ENCODE results near the gene TBC1D2. TPM values are rescaled to one million over a fixed set of nuclear protein-coding genes. Genes with fewer than 3 reads are reported as not detected.

TBC1D2 gene
- total RNA-seq, 1 donor from 2014 or later: 0.52 TPM

GRCh38 chr9:98168153-98168780, 87.2 kb downstream of the TBC1D2 start:
- Histone ChIP-seq H3K4me1 (ENCODE audit: control insufficient read depth in 3 of 3, insufficient read depth in 3 of 3, low read length in 3 of 3) (no peaks in the 10 kb centered on the region), H3K9ac (ENCODE audit: low read depth in 1 of 3, low read length in 3 of 3) (no peak overlapping the region), H3K36me3 (ENCODE audit: control insufficient read depth in 3 of 3, insufficient read depth in 3 of 3, low read length in 3 of 3) (no peaks in the 10 kb centered on the region), H3K9me3 (ENCODE audit: control insufficient read depth in 3 of 3, low read length in 3 of 3) (no peaks in the 10 kb centered on the region), H3K27me3 (ENCODE audit: control insufficient read depth in 3 of 3, insufficient read depth in 3 of 3, low read length in 3 of 3) (peaks cover 0 to 10% (median 8%) of the 10 kb centered on the region in 3 donors), H3K27ac (ENCODE audit: low read depth, low read length) (no peak overlapping the region), H3K4me3 (ENCODE audit: low read length in 3 of 3) (no peak overlapping the region)

DNA sequence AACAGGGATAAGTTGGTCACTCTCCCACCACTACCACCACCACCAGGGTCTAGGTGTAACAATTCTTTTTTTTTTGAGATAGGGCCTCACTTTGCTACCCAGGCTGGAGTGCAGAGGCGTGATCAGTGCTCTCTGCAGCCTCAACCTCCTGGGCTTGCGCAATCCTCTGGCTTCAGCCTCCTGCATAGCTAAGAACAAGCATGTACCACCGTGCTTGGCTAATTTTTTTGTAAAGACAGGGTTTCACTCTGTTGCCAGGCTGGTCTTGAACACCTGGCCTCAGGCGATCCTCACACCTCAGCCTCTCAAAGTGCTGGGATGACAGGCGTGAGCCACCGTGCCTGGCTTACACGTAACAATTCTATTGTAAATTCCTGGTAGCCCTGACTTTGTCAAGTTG, 90.5 kb downstream of the TBC1D2 start:
- Histone ChIP-seq H3K4me3 (ENCODE audit: low read length in 3 of 3) (no peak overlapping the region), H3K27me3 (ENCODE audit: control insufficient read depth in 3 of 3, insufficient read depth in 3 of 3, low read length in 3 of 3) (peaks cover 0 to 3% (median 0%) of the 10 kb centered on the region in 3 donors), H3K9me3 (ENCODE audit: control insufficient read depth in 3 of 3, low read length in 3 of 3) (no peaks in the 10 kb centered on the region), H3K27ac (ENCODE audit: low read depth, low read length) (no peak overlapping the region), H3K36me3 (ENCODE audit: control insufficient read depth in 3 of 3, insufficient read depth in 3 of 3, low read length in 3 of 3) (no peaks in the 10 kb centered on the region), H3K9ac (ENCODE audit: low read depth in 1 of 3, low read length in 3 of 3) (no peak overlapping the region), H3K4me1 (ENCODE audit: control insufficient read depth in 3 of 3, insufficient read depth in 3 of 3, low read length in 3 of 3) (no peaks in the 10 kb centered on the region)

DNA sequence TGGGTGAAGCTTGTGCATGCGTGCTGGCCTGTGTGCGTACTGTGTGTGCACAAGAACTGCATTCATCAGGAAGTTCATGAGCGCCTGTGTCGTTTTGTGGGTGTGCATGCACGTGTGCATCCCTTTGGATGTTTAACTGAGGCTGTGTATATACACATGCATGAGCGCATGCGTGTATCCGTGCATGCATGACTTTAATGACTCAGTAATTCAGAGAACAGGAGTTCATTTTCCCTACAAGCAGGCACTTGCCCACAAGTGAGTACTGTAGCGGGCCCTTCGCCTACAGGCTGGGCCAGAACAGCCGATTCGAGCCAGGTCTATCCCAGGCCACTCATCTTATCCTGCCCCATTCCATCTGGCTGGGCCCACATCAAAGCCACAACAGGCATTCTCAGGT, 92.8 kb downstream of the TBC1D2 start:
- no peak overlapping the region for H3K9ac ChIP-seq (ENCODE audit: low read depth in 1 of 3, low read length in 3 of 3)
- H3K27ac ChIP-seq (ENCODE audit: low read depth, low read length): no peak overlapping the region
- no peaks in the 10 kb centered on the region for H3K9me3 ChIP-seq (ENCODE audit: control insufficient read depth in 3 of 3, low read length in 3 of 3)
- no peaks in the 10 kb centered on the region for H3K4me1 ChIP-seq (ENCODE audit: control insufficient read depth in 3 of 3, insufficient read depth in 3 of 3, low read length in 3 of 3)
- H3K4me3 ChIP-seq (ENCODE audit: low read length in 3 of 3): no peak overlapping the region
- H3K27me3 ChIP-seq (ENCODE audit: control insufficient read depth in 3 of 3, insufficient read depth in 3 of 3, low read length in 3 of 3): peaks cover 0 to 3% (median 0%) of the 10 kb centered on the region in 3 donors
- no peaks in the 10 kb centered on the region for H3K36me3 ChIP-seq (ENCODE audit: control insufficient read depth in 3 of 3, insufficient read depth in 3 of 3, low read length in 3 of 3)

- Histone ChIP-seq H3K9ac (ENCODE audit: low read depth in 1 of 3, low read length in 3 of 3) (no peak overlapping the region), H3K36me3 (ENCODE audit: control insufficient read depth in 3 of 3, insufficient read depth in 3 of 3, low read length in 3 of 3) (no peaks in the 10 kb centered on the region), H3K4me3 (ENCODE audit: low read length in 3 of 3) (no peak overlapping the region), H3K9me3 (ENCODE audit: control insufficient read depth in 3 of 3, low read length in 3 of 3) (no peaks in the 10 kb centered on the region), H3K27me3 (ENCODE audit: control insufficient read depth in 3 of 3, insufficient read depth in 3 of 3, low read length in 3 of 3) (peaks cover 0 to 3% (median 0%) of the 10 kb centered on the region in 3 donors), H3K4me1 (ENCODE audit: control insufficient read depth in 3 of 3, insufficient read depth in 3 of 3, low read length in 3 of 3) (no peaks in the 10 kb centered on the region), H3K27ac (ENCODE audit: low read depth, low read length) (no peak overlapping the region)
Observed at GRCh38 chr9:98161851-98162250, 93.6 kb downstream of the TBC1D2 start.

- Histone ChIP-seq H3K4me1 (ENCODE audit: control insufficient read depth in 3 of 3, insufficient read depth in 3 of 3, low read length in 3 of 3) (no peaks in the 10 kb centered on the region), H3K9me3 (ENCODE audit: control insufficient read depth in 3 of 3, low read length in 3 of 3) (no peaks in the 10 kb centered on the region), H3K27ac (ENCODE audit: low read depth, low read length) (no peak overlapping the region), H3K27me3 (ENCODE audit: control insufficient read depth in 3 of 3, insufficient read depth in 3 of 3, low read length in 3 of 3) (peaks cover 0 to 3% (median 0%) of the 10 kb centered on the region in 3 donors), H3K36me3 (ENCODE audit: control insufficient read depth in 3 of 3, insufficient read depth in 3 of 3, low read length in 3 of 3) (no peaks in the 10 kb centered on the region), H3K4me3 (ENCODE audit: low read length in 3 of 3) (no peak overlapping the region), H3K9ac (ENCODE audit: low read depth in 1 of 3, low read length in 3 of 3) (no peak overlapping the region)
Observed at GRCh38 chr9:98159790-98160189, 95.7 kb downstream of the TBC1D2 start.

DNA sequence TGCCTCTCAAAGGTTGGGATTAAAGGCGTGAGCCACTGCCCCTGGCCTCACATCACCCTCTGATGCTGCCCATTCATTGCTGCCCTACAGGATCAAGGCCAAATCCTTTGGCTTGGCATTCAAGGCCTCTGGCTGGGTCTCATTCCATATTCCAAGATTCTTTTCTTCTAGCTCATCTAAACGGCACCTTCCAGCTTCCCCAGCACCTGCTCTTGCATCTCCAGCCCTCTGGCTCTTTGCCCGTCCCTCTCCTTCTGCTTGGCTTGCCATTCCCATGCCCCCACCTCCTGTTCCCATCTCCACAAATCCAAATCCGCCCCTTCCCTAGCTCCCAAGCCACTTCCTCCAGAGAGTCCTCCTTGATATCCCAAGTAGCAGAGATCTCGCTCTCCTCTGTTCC, 96.1 kb downstream of the TBC1D2 start:
- peaks cover 0 to 3% (median 0%) of the 10 kb centered on the region in 3 donors for H3K27me3 ChIP-seq (ENCODE audit: control insufficient read depth in 3 of 3, insufficient read depth in 3 of 3, low read length in 3 of 3)
- H3K36me3 ChIP-seq (ENCODE audit: control insufficient read depth in 3 of 3, insufficient read depth in 3 of 3, low read length in 3 of 3): no peaks in the 10 kb centered on the region
- H3K4me3 ChIP-seq (ENCODE audit: low read length in 3 of 3): no peak overlapping the region
- no peaks in the 10 kb centered on the region for H3K9me3 ChIP-seq (ENCODE audit: control insufficient read depth in 3 of 3, low read length in 3 of 3)
- no peak overlapping the region for H3K27ac ChIP-seq (ENCODE audit: low read depth, low read length)
- no peaks in the 10 kb centered on the region for H3K4me1 ChIP-seq (ENCODE audit: control insufficient read depth in 3 of 3, insufficient read depth in 3 of 3, low read length in 3 of 3)
- no peak overlapping the region for H3K9ac ChIP-seq (ENCODE audit: low read depth in 1 of 3, low read length in 3 of 3)

DNA sequence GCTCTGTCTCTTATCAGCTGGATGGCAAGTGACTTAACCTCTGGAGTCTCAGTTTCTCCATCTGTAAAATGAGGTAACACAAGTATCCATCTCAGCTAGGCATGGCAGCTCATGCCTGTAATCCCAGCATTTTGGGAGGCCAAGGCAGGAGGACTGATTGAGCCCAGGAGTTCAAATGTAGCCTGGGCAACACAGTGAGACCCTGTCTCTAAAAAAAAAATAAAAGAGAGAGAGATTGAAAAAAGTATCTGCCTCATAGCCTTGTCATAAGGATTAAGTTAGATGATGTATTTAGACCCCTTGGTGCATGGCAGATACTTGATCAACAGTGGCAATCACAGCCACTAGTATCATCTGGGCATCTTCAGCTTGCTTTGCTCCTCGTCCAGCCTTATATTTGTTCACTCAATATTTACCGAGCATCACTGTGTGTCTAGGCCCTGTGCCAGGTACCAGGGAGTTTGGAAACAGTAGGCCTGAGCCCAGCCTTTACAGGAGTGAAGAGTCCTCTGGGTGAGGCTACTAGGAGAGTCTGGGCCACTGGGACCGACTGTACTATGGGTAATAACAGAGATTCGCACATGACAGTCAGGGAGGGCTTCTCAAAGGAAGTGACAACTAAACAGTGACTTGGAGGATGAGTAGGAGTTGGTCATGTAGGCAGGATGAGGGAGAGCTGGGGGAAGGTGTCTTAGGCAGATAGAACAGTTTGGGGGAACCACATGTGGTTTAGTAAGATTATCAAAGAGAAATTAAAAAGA, 97.2 kb downstream of the TBC1D2 start:
- Histone ChIP-seq H3K27ac (ENCODE audit: low read depth, low read length) (no peak overlapping the region), H3K36me3 (ENCODE audit: control insufficient read depth in 3 of 3, insufficient read depth in 3 of 3, low read length in 3 of 3) (no peaks in the 10 kb centered on the region), H3K9me3 (ENCODE audit: control insufficient read depth in 3 of 3, low read length in 3 of 3) (no peaks in the 10 kb centered on the region), H3K4me3 (ENCODE audit: low read length in 3 of 3) (no peak overlapping the region), H3K9ac (ENCODE audit: low read depth in 1 of 3, low read length in 3 of 3) (no peak overlapping the region), H3K27me3 (ENCODE audit: control insufficient read depth in 3 of 3, insufficient read depth in 3 of 3, low read length in 3 of 3) (peaks cover 0 to 3% (median 0%) of the 10 kb centered on the region in 3 donors), H3K4me1 (ENCODE audit: control insufficient read depth in 3 of 3, insufficient read depth in 3 of 3, low read length in 3 of 3) (no peaks in the 10 kb centered on the region)

- Histone ChIP-seq H3K9me3 (ENCODE audit: control insufficient read depth in 3 of 3, low read length in 3 of 3) (no peaks in the 10 kb centered on the region), H3K27me3 (ENCODE audit: control insufficient read depth in 3 of 3, insufficient read depth in 3 of 3, low read length in 3 of 3) (peaks cover 0 to 3% (median 0%) of the 10 kb centered on the region in 3 donors), H3K9ac (ENCODE audit: low read depth in 1 of 3, low read length in 3 of 3) (no peak overlapping the region), H3K4me3 (ENCODE audit: low read length in 3 of 3) (no peak overlapping the region), H3K36me3 (ENCODE audit: control insufficient read depth in 3 of 3, insufficient read depth in 3 of 3, low read length in 3 of 3) (no peaks in the 10 kb centered on the region), H3K4me1 (ENCODE audit: control insufficient read depth in 3 of 3, insufficient read depth in 3 of 3, low read length in 3 of 3) (no peaks in the 10 kb centered on the region), H3K27ac (ENCODE audit: low read depth, low read length) (no peak overlapping the region)
Observed at GRCh38 chr9:98157372-98157771, 98.1 kb downstream of the TBC1D2 start.

DNA sequence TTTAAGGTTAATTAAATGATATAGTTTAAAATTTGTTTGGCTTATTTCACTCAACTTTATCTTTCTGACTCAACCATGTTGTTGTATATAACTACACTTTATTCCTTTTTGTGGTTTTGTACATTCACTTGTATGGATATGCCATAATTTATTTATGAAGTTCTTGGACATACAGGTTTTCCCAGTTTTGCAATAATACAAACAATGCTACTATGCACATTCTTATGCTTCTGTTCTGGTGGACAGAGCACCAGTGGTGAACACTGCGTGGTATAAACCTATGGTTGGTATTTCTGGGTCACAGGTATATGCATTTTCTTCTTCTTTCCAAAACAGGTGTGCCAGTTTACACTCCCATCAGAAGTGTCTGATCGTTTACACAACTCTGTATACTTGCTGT, 100.8 kb downstream of the TBC1D2 start:
- no peaks in the 10 kb centered on the region for H3K27me3 ChIP-seq (ENCODE audit: control insufficient read depth in 3 of 3, insufficient read depth in 3 of 3, low read length in 3 of 3)
- H3K27ac ChIP-seq (ENCODE audit: low read depth, low read length): no peak overlapping the region
- no peaks in the 10 kb centered on the region for H3K4me1 ChIP-seq (ENCODE audit: control insufficient read depth in 3 of 3, insufficient read depth in 3 of 3, low read length in 3 of 3)
- H3K36me3 ChIP-seq (ENCODE audit: control insufficient read depth in 3 of 3, insufficient read depth in 3 of 3, low read length in 3 of 3): no peaks in the 10 kb centered on the region
- H3K9ac ChIP-seq (ENCODE audit: low read depth in 1 of 3, low read length in 3 of 3): no peak overlapping the region
- no peaks in the 10 kb centered on the region for H3K9me3 ChIP-seq (ENCODE audit: control insufficient read depth in 3 of 3, low read length in 3 of 3)
- H3K4me3 ChIP-seq (ENCODE audit: low read length in 3 of 3): no peak overlapping the region

- Histone ChIP-seq H3K27me3 (ENCODE audit: control insufficient read depth in 3 of 3, insufficient read depth in 3 of 3, low read length in 3 of 3) (no peaks in the 10 kb centered on the region), H3K27ac (ENCODE audit: low read depth, low read length) (no peak overlapping the region), H3K4me1 (ENCODE audit: control insufficient read depth in 3 of 3, insufficient read depth in 3 of 3, low read length in 3 of 3) (no peaks in the 10 kb centered on the region), H3K4me3 (ENCODE audit: low read length in 3 of 3) (no peak overlapping the region), H3K9ac (ENCODE audit: low read depth in 1 of 3, low read length in 3 of 3) (no peak overlapping the region), H3K9me3 (ENCODE audit: control insufficient read depth in 3 of 3, low read length in 3 of 3) (no peaks in the 10 kb centered on the region), H3K36me3 (ENCODE audit: control insufficient read depth in 3 of 3, insufficient read depth in 3 of 3, low read length in 3 of 3) (no peaks in the 10 kb centered on the region)
Observed at GRCh38 chr9:98152526-98152925, 102.9 kb downstream of the TBC1D2 start.
